GM12878 (cell line): ENCODE data around the gene OSTC. TPM values are rescaled to one million over a fixed set of nuclear protein-coding genes. Genes with fewer than 3 reads are reported as not detected.

Experiments used
- ATAC-seq: fragments of 200-7000 bp; cut with Tn5 transposase; 3 replicates; pipeline ENCODE4 v1.9.1; 2020; ENCODE audit warnings: mild to moderate bottlenecking, moderate library complexity
- BruUV-seq: library from RNA; stranded (reverse); fragments of 400-500 nt; replicated peaks from 2 replicates; lab custom pipeline; 2021; lab: Mats Ljungman, UMichigan
- CTCF ChIA-PET: fragments of 300-600 bp; sonication (Branson Sonifier 250); formaldehyde crosslinking; extraction: SDS; loops from one replicate; lab custom pipeline; 2021; ENCODE audit warnings: inconsistent platforms; lab: Yijun Ruan, JAX
- POLR2A ChIA-PET: fragments of 350-600 bp; formaldehyde crosslinking; extraction: SDS; loops from one replicate; lab custom pipeline; 2021; ENCODE audit warnings: inconsistent platforms; lab: Charles Lee
- RAD21 ChIA-PET: fragments of 300-600 bp; sonication (Branson Sonifier 250); formaldehyde crosslinking; loops from one replicate; lab custom pipeline; 2023; ENCODE audit warnings: antibody characterized with exemption; ENCODE audit not compliant: unreplicated experiment; lab: Charles Lee
- SMC1A ChIA-PET: fragments of 300-600 bp; sonication (Branson Sonifier 250); formaldehyde crosslinking; loops from one replicate; lab custom pipeline; 2023; ENCODE audit not compliant: unreplicated experiment, uncharacterized antibody; lab: Charles Lee
- DNase-seq: peaks from one replicate; pipeline ENCODE4 v3.0.0-alpha.2; 2011; ENCODE audit warnings: low read depth, low spot score
- FAIRE-seq: peaks from 3 replicates; lab custom pipeline; 2011; peaks lifted over from hg19 to GRCh38; lab: Jason Lieb, UNC
- H2AFZ ChIP-seq: 2 replicates; pipeline ENCODE4 v1.6.0; 2011; ENCODE audit warnings: low read depth, low read length, control low read depth; ENCODE audit not compliant: control insufficient read depth
- H3K27ac ChIP-seq: 2 replicates; pipeline ENCODE4 v1.5.1; 2011; ENCODE audit warnings: control low read depth; ENCODE audit not compliant: control insufficient read depth, insufficient read depth
- H3K27me3 ChIP-seq, 2 experiments: replicated peaks in 1 of 2; 2 replicates each; pipeline versions ENCODE4 v1.6.0 to v1.6.1; 2011; ENCODE audit warnings: low read length in 1 of 2; ENCODE audit not compliant: control insufficient read depth in 2 of 2, insufficient read depth in 2 of 2
- H3K36me3 ChIP-seq, 2 experiments: 2 replicates each; pipeline ENCODE4 v1.5.1; 2011; ENCODE audit warnings: low read length in 1 of 2; ENCODE audit not compliant: control insufficient read depth in 2 of 2, insufficient read depth in 2 of 2
- H3K4me1 ChIP-seq: 2 replicates; pipeline ENCODE4 v1.6.1; 2011; ENCODE audit warnings: mild to moderate bottlenecking, low read length, moderate library complexity, mixed read lengths; ENCODE audit not compliant: control insufficient read depth, insufficient read depth
- H3K4me2 ChIP-seq: 2 replicates; pipeline ENCODE4 v1.6.0; 2011; ENCODE audit warnings: control low read depth; ENCODE audit not compliant: control insufficient read depth, insufficient read depth
- H3K4me3 ChIP-seq: fragments of 200-600 bp; sonication (generic); 2 replicates; pipeline ENCODE4 v1.5.1; 2016
- H3K79me2 ChIP-seq: 2 replicates; pipeline ENCODE4 v1.6.0; 2011; ENCODE audit warnings: low read length; ENCODE audit not compliant: control insufficient read depth, insufficient read depth
- H3K9ac ChIP-seq: 2 replicates; pipeline ENCODE4 v1.8.0; 2011; ENCODE audit warnings: low read length, control low read depth, mixed read lengths; ENCODE audit not compliant: control insufficient read depth, insufficient read depth
- H3K9me3 ChIP-seq: replicated peaks from 3 replicates; pipeline ENCODE4 v1.5.1; 2011; ENCODE audit warnings: mild to moderate bottlenecking, low read length; ENCODE audit not compliant: control insufficient read depth, insufficient read depth
- H4K20me1 ChIP-seq: 2 replicates; pipeline ENCODE4 v1.6.0; 2011; ENCODE audit not compliant: control insufficient read depth, insufficient read depth
- ATF2 ChIP-seq: IDR thresholded peaks from 2 replicates; pipeline ENCODE4 v1.6.1; 2012; ENCODE audit warnings: low read length, inconsistent platforms
- E2F8 ChIP-seq: fragments of 450-650 bp; IDR thresholded peaks from 2 replicates; pipeline ENCODE4 v1.6.1; 2018; ENCODE audit warnings: mild to moderate bottlenecking, low read depth, moderate library complexity; ENCODE audit not compliant: partially characterized antibody
- IKZF1 ChIP-seq: fragments of 450-650 bp; conservative IDR thresholded peaks from 2 replicates; pipeline ENCODE4 v1.6.1; 2017; ENCODE audit warnings: antibody characterized with exemption, mild to moderate bottlenecking
- KAT2A ChIP-seq: conservative IDR thresholded peaks from 2 replicates; pipeline ENCODE4 v1.6.1; 2011; ENCODE audit warnings: low read depth, low read length; ENCODE audit not compliant: control insufficient read depth
- MXI1 ChIP-seq: fragments of 150-350 bp; IDR thresholded peaks from 2 replicates; pipeline ENCODE4 v1.6.1; 2011; ENCODE audit warnings: low read depth, mild to moderate bottlenecking, inconsistent platforms, low read length, improper control_type of control experiment
- PKNOX1 ChIP-seq: fragments of 450-650 bp; IDR thresholded peaks from 2 replicates; pipeline ENCODE4 v1.6.1; 2016; ENCODE audit warnings: mild to moderate bottlenecking
- POLR2AphosphoS5 ChIP-seq: IDR thresholded peaks from 2 replicates; pipeline ENCODE4 v1.6.1; 2011; ENCODE audit warnings: mild to moderate bottlenecking, low read length, inconsistent platforms
- SP1 ChIP-seq: IDR thresholded peaks from one replicate; pipeline ENCODE4 v1.6.1; 2011; ENCODE audit warnings: low read depth, low read length
- STAT1 ChIP-seq: fragments of 450-650 bp; conservative IDR thresholded peaks from 2 replicates; pipeline ENCODE4 v1.6.1; 2014; ENCODE audit warnings: antibody characterized with exemption, mild to moderate bottlenecking
- STAT3 ChIP-seq: IDR thresholded peaks from 2 replicates; pipeline ENCODE4 v1.6.1; 2011; ENCODE audit warnings: low read depth, low read length, improper control_type of control experiment
- WGBS: methylation state at CpG from one replicate; pipeline ENCODE4 v1.1.6; 2016; ENCODE audit warnings: low lambda C conversion rate; ENCODE audit not compliant: insufficient replicate concordance, insufficient coverage; ENCODE audit errors: missing lambda C conversion rate; 5-methylcytosine and 5-hydroxymethylcytosine counted together
- in situ Hi-C: fragments of 300-500 bp; cut with MboI; formaldehyde crosslinking; loops from 9 replicates; pipeline ENCODE4 v1.14.3; 2018; ENCODE audit warnings: mixed read lengths
- intact Hi-C: fragments of 100-400 bp; cut with micrococcal nuclease; formaldehyde crosslinking; loops from one replicate; pipeline ENCODE4 v1.14.2; 2022; ENCODE audit not compliant: unreplicated experiment
- polyA plus RNA-seq, 11 experiments: library from polyadenylated mRNA; depleted of rRNA in 4 of 11; unstranded in 6 of 11; stranded (reverse) in 5 of 11; fragments of >200 nt; fragmentation: Nextera tagmentation in 4 of 11; fragmentation: Illumina TruSeq in 1 of 11; extraction: Ambion mirVana in 4 of 11; extraction: Trizol in 1 of 11; gene quantifications; 1 replicate in 1 of 11; 2 replicates in 10 of 11; pipeline versions ENCODE4 v1.2.1 to v1.2.3, GENCODE V29; 2011 to 2016; ENCODE audit warnings: inconsistent platforms in 2 of 11, missing spikeins in 2 of 11, low read depth in 1 of 11
- total RNA-seq, 4 experiments: library from RNA; depleted of rRNA in 3 of 4; stranded (reverse); fragments of >200 nt in 3 of 4; fragmentation: Illumina TruSeq in 1 of 4; extraction: Trizol in 1 of 4; gene quantifications; 2 replicates each; pipeline versions ENCODE4 v1.2.1 to v1.2.3, GENCODE V29; 2013 to 2021
- TF ChIP-seq, protein P1 (sequence below): IDR thresholded peaks from 2 replicates; pipeline ENCODE4 v1.6.1; 2011; ENCODE audit warnings: low read depth, low read length, improper control_type of control experiment, borderline replicate concordance

OSTC gene
- total and polyA plus RNA-seq, 10 of the 15 experiments (the other 5 are each of a cell fraction or from before 2014, with no cell fraction given) = 106 to 681 (median 181) TPM

DNA sequence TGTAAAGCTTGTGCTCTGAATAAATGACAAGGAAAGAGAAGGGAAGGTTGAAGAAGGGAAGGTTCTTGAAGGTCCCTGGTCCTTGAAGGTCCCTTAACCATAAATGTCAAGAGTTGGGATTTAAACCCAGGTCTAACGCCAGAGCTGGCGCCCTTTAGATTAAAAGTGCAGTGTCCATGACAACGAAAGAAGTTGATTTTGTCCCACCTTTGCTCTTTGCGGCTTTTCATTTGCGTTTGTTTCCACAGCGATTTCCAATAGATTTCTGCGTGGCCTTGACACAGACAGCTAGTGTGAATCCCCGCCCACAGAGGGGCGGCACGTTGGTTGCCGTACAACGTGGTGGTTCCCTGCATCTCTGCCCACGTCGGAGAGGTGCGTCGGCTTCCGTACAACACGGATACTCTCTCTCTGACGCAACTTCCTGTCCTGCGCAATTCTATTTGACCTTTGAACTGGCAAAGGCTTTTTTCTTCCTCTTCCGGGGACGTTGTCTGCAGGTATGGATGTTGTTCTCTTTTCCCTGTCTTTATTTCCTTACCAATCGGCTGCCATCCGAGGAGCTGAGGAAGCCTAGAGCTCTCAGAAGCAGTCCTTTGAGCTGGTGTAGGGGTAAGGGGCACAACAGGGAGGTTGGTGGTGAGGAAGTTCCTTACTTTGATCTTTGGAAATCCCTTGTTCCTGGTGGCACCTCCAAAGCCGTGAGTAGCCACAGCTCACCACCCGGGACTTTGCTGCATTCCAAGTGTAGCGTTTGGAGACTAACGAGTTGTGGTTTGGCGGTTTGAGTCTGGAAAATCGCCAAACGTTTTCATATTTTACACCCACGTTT, 30.1 kb upstream of the OSTC start, which contains the start of gene RPL34:
Gene RPL34 (plus strand): TSS at position 476 of the 832 bp plus-strand sequence. CDS start 1,384 bp downstream, outside the sequence.
- POLR2A ChIA-PET = interaction anchor here (0.6 to 3.5 kb wide), 4 partner anchors 30 to 631 kb away, joined by 3 to 31 read pairs (median 3); partner anchors contain the start of genes HADH and OSTC
- in situ Hi-C loops (no loop called here), intact Hi-C loops (loop anchor here (2.0 to 5.0 kb wide), 3 partner anchors 30 to 1577 kb away; partner anchors contain the start of genes ELOVL6 and OSTC)
- Histone ChIP-seq H2AFZ (peak within 1 kb of the TSS; percentile 94), H3K4me2 (peak within 1 kb of the TSS; percentile 87), H3K9me3 (no peaks in the 10 kb centered on the region), H3K27ac (peak within 1 kb of the TSS; percentile 95), H3K4me3 (peak within 1 kb of the TSS; percentile 92), H3K4me1 (peaks cover 8% of the 10 kb centered on the region; the same call in 1 of the 2 replicates), H3K27me3 (no peaks in the 10 kb centered on the region), H3K36me3 (peaks cover 0 to 27% of the 10 kb centered on the region in 2 experiments), H4K20me1 (peaks cover 4% of the 10 kb centered on the region; the same call in 1 of the 2 replicates), H3K79me2 (peaks cover 46% of the 10 kb centered on the region), H3K9ac (peak within 1 kb of the TSS; percentile 100)
- CTCF ChIA-PET = interaction anchor here (2.6 kb wide), 1 partner anchor 30 kb away, joined by 14 read pairs; the partner anchor contains the start of gene OSTC
- SMC1A ChIA-PET = interaction anchor here (0.7 to 3.6 kb wide), 7 partner anchors 9 to 46 kb away, joined by 3 to 16 read pairs (median 3); partner anchors contain the start of gene OSTC
- under 1% methylated on average over 32 of the region's 32 CpGs for WGBS
- RAD21 ChIA-PET = interaction anchor here (0.9 to 1.3 kb wide), 4 partner anchors 11 to 601 kb away, joined by 3 to 11 read pairs (median 4); partner anchors contain the start of gene OSTC
- ATAC-seq = peak; percentile 98
- peak; percentile 99 for FAIRE-seq
- peak; percentile 98 for DNase-seq
- BruUV-seq = no TSS peak
- TF ChIP-seq MXI1 (peak; percentile 86), KAT2A (0 out of 2 replicates have a peak, but pooled peaks have one; percentile 52), PKNOX1 (peak; percentile 56; the same call in 1 of the 2 replicates), SP1 (peak; percentile 48), STAT3 (0 out of 2 replicates have a peak, but pooled peaks have one; percentile 2), STAT1 (0 out of 2 replicates have a peak, but pooled peaks have one; percentile 22), POLR2AphosphoS5 (peak; percentile 100), E2F8 (peak; percentile 82), ATF2 (peak; percentile 70; the same call in 1 of the 2 replicates), IKZF1 (peak; percentile 92)
- TF ChIP-seq, protein P1, sequence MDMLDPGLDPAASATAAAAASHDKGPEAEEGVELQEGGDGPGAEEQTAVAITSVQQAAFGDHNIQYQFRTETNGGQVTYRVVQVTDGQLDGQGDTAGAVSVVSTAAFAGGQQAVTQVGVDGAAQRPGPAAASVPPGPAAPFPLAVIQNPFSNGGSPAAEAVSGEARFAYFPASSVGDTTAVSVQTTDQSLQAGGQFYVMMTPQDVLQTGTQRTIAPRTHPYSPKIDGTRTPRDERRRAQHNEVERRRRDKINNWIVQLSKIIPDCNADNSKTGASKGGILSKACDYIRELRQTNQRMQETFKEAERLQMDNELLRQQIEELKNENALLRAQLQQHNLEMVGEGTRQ = no peak
